GM12892 (cell line): ENCODE results near the gene NCF1.
"Not testable (repeated sequence)": the region's sequence is repeated elsewhere in the genome, so short reads cannot be mapped to it uniquely, and the experiment has no call there.

Source experiments
- DNase-seq: peaks from one replicate; pipeline ENCODE4 v3.0.0; 2011; ENCODE audit not compliant: insufficient read length
- FAIRE-seq: peaks from 2 replicates; lab custom pipeline; 2011; peaks lifted over from hg19 to GRCh38; lab: Jason Lieb, UNC

The NCF1 gene

DNA sequence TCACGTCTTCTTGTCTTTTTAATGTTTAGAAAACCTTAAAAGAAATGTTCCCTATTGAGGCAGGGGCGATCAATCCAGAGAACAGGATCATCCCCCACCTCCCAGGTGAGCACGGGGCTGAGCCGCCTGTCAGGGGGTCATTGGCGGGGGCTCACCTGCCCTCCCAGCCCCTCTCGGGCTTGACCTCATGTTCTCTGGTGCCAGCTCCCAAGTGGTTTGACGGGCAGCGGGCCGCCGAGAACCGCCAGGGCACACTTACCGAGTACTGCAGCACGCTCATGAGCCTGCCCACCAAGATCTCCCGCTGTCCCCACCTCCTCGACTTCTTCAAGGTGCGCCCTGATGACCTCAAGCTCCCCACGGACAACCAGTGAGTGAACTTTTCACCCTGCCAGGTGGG, 5.2 kb downstream of the NCF1 start:
- FAIRE-seq, DNase-seq: not testable (repeated sequence)

DNA sequence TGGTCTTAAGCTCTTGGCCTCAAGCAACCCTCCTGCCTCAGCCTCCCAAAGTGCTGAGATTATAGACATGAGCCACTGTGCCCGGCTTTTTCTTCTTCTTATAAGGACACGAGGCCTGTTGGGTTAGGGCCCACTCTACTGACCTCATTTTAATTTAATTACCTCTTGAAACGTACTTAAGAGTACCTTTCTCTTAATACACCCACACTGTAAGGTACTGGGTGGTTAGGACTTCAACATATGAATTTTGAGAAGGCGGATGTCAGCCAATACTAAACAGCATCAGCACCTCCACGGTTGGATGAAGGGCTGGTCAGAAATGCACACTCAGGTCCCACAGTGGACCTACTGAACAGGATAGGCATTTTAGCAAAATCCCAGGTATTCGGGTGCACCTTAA, 7.9 kb downstream of the NCF1 start:
- not testable (repeated sequence) for DNase-seq, FAIRE-seq

DNA sequence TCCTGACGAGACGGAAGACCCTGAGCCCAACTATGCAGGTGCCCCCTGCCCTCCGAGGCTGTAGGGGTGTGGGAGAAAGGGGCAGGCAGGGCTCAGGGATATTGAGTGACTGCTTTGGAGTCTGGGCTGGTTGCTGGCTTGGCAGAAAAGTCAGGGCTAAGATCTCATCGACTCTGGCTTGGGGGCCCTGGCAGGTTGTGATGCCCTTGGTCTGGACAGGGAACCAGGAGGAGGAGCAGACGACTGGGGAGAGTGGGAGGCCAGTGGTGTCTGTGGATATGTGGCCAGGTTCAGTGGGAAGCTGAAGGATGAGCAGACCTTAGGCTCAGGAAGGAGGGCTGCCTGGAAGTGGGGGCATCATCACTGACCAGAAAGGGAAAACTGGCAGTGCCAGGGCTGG, 9.8 kb downstream of the NCF1 start:
- not testable (repeated sequence) for FAIRE-seq, DNase-seq

DNA sequence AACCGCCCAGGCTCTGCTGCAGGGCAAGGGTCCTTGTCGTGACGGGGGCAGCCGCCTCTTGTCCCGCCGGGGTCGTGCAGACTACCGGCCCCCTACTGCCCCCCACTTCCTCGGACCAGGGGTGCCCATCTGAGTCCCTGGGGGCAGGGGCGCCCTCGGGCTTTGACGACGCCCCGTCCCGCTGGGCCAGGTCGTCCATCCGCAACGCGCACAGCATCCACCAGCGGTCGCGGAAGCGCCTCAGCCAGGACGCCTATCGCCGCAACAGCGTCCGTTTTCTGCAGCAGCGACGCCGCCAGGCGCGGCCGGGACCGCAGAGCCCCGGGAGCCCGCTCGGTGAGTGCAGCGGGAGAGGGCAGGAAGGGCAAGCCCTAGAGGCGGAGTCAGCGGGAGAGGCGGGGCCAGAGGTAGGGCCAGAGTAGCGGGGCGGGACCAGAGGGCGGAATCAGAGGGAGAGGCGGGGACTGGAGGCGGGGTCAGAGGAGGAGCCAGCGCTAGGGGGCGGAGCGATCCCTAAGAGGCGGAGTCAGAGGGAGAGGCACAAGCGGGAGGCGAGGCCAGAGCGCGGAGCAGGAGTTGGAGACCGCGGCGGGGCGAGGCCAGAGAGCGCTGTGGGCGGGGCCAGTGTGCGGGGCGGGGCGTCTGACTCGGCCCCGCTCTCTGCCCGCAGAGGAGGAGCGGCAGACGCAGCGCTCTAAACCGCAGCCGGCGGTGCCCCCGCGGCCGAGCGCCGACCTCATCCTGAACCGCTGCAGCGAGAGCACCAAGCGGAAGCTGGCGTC, 14.7 kb downstream of the NCF1 start:
- not testable (repeated sequence) for DNase-seq, FAIRE-seq

DNA sequence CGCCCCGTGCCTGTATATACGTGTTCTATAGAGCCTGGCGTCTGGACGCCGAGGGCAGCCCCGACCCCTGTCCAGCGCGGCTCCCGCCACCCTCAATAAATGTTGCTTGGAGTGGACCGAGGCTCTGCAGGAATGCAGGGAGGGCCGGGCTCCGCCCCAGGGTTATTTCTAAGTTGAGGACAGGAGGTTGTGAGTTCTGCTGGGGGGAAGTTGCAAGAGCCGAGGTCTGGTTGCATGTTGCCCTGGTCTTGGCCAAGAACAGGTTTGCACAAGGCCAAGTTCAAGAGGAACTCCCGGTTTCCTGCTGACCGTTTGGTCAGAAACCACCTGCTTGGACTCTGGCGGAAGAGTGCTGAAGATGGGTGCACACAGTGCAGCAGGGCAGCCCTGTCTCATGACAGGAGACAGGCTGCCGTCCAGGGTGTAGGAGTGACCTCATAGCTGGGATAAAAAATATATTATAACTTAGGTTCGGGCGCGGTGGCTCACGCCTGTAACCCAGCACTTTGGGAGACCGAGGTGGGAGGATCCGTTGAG, 15.5 kb downstream of the NCF1 start:
- not testable (repeated sequence) for DNase-seq, FAIRE-seq

DNA sequence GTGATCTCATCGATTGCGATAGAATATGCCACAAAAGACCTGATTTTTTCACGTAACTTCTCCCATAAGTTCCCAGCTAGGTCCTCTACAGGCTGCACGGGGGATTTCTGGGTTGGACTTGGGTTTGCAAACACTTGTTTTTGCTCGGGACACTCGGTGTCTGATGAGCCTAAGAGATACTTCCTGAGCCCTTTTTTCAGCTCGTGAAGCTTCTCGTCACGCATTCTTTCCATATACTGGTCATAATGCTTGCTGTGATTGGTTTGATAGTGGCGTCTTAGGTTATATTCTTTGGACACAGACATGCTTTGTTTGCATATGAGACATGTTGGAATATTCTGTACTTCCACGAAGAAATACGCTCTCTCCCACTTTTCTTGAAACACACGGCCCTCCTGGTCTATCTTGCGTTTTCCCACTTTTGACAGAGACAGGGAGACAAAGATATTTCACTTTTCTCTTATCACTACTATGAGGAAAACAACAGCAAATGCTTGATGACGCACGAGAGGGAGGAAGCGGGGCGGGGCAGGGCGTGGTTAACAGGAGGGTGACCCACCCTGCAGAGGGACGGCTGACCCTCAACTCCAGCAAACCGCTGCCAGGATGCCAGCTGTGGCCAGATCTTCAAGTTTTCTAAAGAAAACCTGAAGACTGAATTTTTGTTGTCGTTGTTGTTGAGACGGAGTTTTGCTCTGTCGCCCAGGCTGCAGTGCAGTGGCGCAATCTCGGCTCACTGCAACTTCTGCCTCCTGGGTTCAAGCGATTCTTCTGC, 24.2 kb downstream of the NCF1 start:
- FAIRE-seq, DNase-seq: not testable (repeated sequence)

DNA sequence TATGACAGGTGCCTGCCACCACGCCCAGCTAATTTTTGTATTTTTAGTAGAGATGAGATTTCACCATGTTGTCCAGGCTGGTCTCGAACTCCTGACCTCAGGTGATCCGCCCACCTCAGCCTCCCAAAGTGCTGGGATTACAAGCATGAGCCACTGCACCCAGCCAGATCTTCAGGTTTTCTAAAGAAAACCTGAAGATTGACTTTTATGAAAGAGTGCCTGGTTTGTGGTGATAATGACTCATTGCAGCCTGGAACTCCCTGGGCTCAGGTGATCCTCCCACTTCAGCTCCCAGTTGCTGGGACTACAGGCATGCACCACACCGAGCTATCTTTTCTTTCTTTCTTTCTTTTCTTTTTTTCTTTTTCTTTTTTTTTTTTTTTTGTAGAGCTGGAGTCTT, 24.8 kb downstream of the NCF1 start:
- not testable (repeated sequence) for DNase-seq, FAIRE-seq

DNA sequence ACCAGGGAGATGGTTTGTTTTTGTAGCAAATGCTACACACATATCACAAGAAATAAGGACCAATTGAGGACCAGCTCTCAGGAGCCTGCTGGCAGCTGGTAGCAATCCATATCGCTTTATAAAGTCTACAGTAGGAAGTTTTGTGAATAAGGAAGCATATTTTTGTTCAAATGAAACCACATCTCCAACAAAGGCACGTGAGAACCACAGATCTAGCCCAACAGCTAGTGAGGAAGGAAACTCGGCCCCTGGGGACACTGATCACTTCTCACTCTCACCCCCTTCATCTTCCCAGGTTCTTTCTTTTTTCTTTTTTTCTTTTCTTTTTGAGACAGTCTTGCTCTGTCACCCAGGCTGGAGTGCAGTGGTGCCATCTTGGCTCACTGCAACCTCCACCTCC, 42.1 kb downstream of the NCF1 start:
- not testable (repeated sequence) for FAIRE-seq

DNA sequence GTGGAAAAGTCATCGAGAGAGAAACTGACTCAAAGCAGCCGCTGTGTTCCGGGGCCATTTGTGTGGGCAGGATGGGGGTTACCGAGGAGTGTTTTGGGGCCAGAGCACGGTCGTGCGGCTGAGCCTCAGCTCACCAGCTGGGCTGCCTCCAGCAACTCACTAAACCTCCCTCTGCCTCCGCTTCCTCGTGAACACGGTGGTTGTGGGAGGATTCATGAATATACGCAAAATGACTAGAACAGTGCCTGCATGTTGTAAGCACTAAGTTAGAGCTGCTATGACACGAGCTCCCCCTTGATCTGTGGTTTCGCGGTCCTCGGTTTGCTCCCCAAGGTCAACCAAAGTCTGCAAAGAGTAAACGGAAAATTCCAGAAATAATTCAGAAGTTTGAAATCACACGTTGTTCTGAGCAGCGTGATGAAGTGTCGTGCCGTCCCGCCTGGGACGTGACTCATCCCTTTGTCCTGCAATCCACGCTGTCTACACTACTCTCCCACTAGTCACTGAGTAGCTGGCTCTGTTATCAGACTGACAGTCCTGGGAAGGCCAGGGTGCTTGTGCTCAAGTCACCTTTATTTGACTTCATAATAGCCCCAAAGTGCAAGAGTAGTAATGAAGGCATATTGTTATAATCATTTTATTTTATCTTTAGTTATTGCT, 46.5 kb downstream of the NCF1 start:
- not testable (repeated sequence) for DNase-seq, FAIRE-seq

More for the DNA sequence above, 42.1 kb downstream of the NCF1 start:
- DNase-seq, result not testable (repeated sequence)

DNA sequence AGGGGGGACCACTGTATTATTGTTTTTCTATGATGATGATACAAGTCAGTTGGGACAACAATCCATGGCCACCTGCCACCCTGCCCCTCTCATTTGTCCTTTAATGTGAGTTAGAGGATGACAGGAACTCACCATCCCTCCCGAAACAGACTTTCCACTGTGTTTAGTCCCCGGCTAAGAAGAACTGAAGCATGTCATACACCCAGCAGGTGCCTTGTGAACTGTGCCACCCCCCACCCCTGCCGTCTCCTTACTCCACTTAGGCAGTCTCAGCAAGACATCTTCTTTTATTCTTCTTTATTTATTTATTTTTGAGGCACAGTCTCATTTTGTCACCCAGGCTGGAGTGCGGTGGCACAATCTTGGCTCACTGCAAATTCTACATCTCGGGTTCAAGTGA, 47.4 kb downstream of the NCF1 start:
- not testable (repeated sequence) for DNase-seq, FAIRE-seq

DNA sequence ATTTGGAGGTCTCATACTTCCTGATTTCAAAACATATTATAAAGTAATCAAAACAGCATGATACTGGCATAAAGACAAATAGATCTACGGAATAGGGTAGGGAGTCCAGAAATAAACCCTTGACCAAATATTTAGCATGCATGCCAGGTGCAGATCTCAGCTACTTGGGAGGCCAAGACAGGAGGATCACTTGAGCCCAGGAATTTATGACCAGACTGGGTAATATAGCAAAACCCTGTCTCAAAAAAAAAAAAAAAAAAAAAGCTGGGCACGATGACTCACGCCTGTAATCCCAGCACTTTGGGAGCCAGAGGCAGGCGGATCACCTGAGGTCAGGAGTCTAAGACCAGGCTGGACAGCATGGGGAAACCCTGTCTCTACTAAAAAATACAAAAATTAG, 56.1 kb downstream of the NCF1 start:
- DNase-seq, FAIRE-seq: not testable (repeated sequence)

DNA sequence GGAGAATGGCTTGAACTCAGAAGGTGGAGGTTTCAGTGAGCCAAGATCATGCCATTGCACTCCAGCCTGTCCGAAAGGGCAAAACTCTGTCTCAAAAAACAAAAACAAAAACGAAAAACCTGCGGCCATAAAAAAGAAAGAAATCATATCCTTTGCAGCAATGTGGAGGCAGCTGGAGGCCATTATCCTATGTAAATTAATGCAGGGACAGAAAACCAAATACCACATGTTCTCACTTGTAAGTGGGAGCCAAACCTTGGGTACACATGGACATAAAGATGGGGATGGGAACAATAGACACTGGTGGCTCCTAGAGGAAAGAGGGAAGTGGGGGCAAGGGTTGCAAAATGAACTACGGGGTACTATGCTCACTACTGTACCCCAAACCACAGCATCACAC, 56.6 kb downstream of the NCF1 start:
- not testable (repeated sequence) for DNase-seq, FAIRE-seq
